GM18511 (cell line): Measurements from ENCODE around the gene MOK.
"Not testable (repeated sequence)": the region's sequence is repeated elsewhere in the genome, so short reads cannot be mapped to it uniquely, and the experiment has no call there.

ENCODE experiments used
- ATAC-seq: cut with Tn5 transposase; IDR thresholded peaks from one replicate; pipeline ENCODE4 v1.9.1; 2021; ENCODE audit warnings: mild to moderate bottlenecking, moderate library complexity; ENCODE audit not compliant: unreplicated experiment

Gene MOK

GRCh38 chr14:102304611-102305506 lies at the start of gene MOK:
TSS of gene MOK (minus strand) at chr14:102305164. CDS start at chr14:102304968, 196 bp downstream.
- peak; percentile 99 for ATAC-seq

GRCh38 chr14:102353126-102353619 lies 48.2 kb upstream of the MOK start:
- ATAC-seq, result no peak

GRCh38 chr14:102352213-102352612 lies 47.2 kb upstream of the MOK start:
- ATAC-seq, result no peak

- not testable (repeated sequence) for ATAC-seq
Observed at GRCh38 chr14:102351593-102351992, 46.6 kb upstream of the MOK start.

GRCh38 chr14:102351023-102351422 lies 46.1 kb upstream of the MOK start:
- ATAC-seq, result no peak

GRCh38 chr14:102348376-102348775 lies 43.4 kb upstream of the MOK start:
- ATAC-seq, result no peak

GRCh38 chr14:102346645-102347044 lies 41.7 kb upstream of the MOK start:
- ATAC-seq, result no peak

GRCh38 chr14:102345232-102345631 lies 40.3 kb upstream of the MOK start:
- ATAC-seq, result no peak

- no peak for ATAC-seq
Observed at GRCh38 chr14:102344485-102344884, 39.5 kb upstream of the MOK start.

- no peak for ATAC-seq
Observed at GRCh38 chr14:102344084-102344483, 39.1 kb upstream of the MOK start.

- ATAC-seq, result no peak
Observed at GRCh38 chr14:102342238-102342637, 37.3 kb upstream of the MOK start.

GRCh38 chr14:102341566-102341965 lies 36.6 kb upstream of the MOK start:
- no peak for ATAC-seq

GRCh38 chr14:102338724-102339123 lies 33.8 kb upstream of the MOK start:
- no peak for ATAC-seq

GRCh38 chr14:102335163-102335562 lies 30.2 kb upstream of the MOK start:
- ATAC-seq, result no peak

GRCh38 chr14:102333795-102334705 lies 29.1 kb upstream of the MOK start:
- no peak for ATAC-seq

- ATAC-seq, result no peak
Observed at GRCh38 chr14:102333390-102333789, 28.4 kb upstream of the MOK start.

GRCh38 chr14:102330806-102331205 lies 25.8 kb upstream of the MOK start:
- ATAC-seq, result no peak

- ATAC-seq, result not testable (repeated sequence)
Observed at GRCh38 chr14:102329381-102329780, 24.4 kb upstream of the MOK start.

GRCh38 chr14:102326583-102326982 lies 21.6 kb upstream of the MOK start:
- ATAC-seq, result no peak

GRCh38 chr14:102325791-102326345 lies 20.9 kb upstream of the MOK start:
- no peak for ATAC-seq

GRCh38 chr14:102323102-102323501 lies 18.1 kb upstream of the MOK start:
- no peak for ATAC-seq
